Parathyroid adenoma (tissue), 2 donors: ENCODE results near the gene CCDC107.

Experiments used
- H2AFZ ChIP-seq: fragments of 300-600 bp; sonication (generic); one replicate; pipeline ENCODE4 v1.7.0; 2017; ENCODE audit warnings: antibody characterized with exemption, mild to moderate bottlenecking
- H3K27ac ChIP-seq: fragments of 300-600 bp; sonication (generic); one replicate; pipeline ENCODE4 v1.7.0; 2017
- H3K27me3 ChIP-seq: fragments of 300-600 bp; sonication (generic); one replicate; pipeline ENCODE4 v1.7.0; 2017; ENCODE audit warnings: low read length; ENCODE audit not compliant: control insufficient read depth, insufficient read depth
- H3K36me3 ChIP-seq: fragments of 300-600 bp; sonication (generic); one replicate; pipeline ENCODE4 v1.7.0; 2017; ENCODE audit warnings: low read length; ENCODE audit not compliant: control insufficient read depth, insufficient read depth
- H3K4me1 ChIP-seq: fragments of 300-600 bp; sonication (generic); one replicate; pipeline ENCODE4 v1.7.0; 2017; ENCODE audit warnings: control low read depth
- H3K4me2 ChIP-seq: fragments of 300-600 bp; sonication (generic); one replicate; pipeline ENCODE4 v1.7.0; 2017; ENCODE audit warnings: low read length
- H3K4me3 ChIP-seq: fragments of 300-600 bp; sonication (generic); one replicate; pipeline ENCODE4 v1.7.0; 2017; ENCODE audit warnings: low read depth, low read length
- H3K79me2 ChIP-seq: fragments of 300-600 bp; sonication (generic); one replicate; pipeline ENCODE4 v1.7.0; 2017; ENCODE audit warnings: control low read depth
- H3K9ac ChIP-seq: fragments of 300-600 bp; sonication (generic); one replicate; pipeline ENCODE4 v1.7.0; 2017; ENCODE audit warnings: mild to moderate bottlenecking
- H3K9me3 ChIP-seq: fragments of 300-600 bp; sonication (generic); one replicate; pipeline ENCODE4 v1.7.0; 2017; ENCODE audit warnings: low read length; ENCODE audit not compliant: control insufficient read depth
- TF ChIP-seq, protein P1 (sequence below): fragments of 300-600 bp; sonication (generic); IDR thresholded peaks from one replicate; pipeline ENCODE4 v1.7.0; 2017; ENCODE audit warnings: antibody characterized with exemption, mild to moderate bottlenecking
- donor health status: primary hyperparathyroidism.

The CCDC107 gene

GRCh38 chr9:35680331-35681105 is 22.4 kb downstream of the CCDC107 start:
- no peaks in the 10 kb centered on the region for H3K36me3 ChIP-seq
- H3K4me2 ChIP-seq = no peak overlapping the region
- H3K9me3 ChIP-seq = no peaks in the 10 kb centered on the region
- H3K79me2 ChIP-seq = no peaks in the 10 kb centered on the region
- no peak overlapping the region for H2AFZ ChIP-seq
- no peaks in the 10 kb centered on the region for H3K27me3 ChIP-seq
- no peaks in the 10 kb centered on the region for H3K4me1 ChIP-seq
- TF ChIP-seq, protein P1, sequence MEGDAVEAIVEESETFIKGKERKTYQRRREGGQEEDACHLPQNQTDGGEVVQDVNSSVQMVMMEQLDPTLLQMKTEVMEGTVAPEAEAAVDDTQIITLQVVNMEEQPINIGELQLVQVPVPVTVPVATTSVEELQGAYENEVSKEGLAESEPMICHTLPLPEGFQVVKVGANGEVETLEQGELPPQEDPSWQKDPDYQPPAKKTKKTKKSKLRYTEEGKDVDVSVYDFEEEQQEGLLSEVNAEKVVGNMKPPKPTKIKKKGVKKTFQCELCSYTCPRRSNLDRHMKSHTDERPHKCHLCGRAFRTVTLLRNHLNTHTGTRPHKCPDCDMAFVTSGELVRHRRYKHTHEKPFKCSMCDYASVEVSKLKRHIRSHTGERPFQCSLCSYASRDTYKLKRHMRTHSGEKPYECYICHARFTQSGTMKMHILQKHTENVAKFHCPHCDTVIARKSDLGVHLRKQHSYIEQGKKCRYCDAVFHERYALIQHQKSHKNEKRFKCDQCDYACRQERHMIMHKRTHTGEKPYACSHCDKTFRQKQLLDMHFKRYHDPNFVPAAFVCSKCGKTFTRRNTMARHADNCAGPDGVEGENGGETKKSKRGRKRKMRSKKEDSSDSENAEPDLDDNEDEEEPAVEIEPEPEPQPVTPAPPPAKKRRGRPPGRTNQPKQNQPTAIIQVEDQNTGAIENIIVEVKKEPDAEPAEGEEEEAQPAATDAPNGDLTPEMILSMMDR = no peak
- H3K9ac ChIP-seq = no peak overlapping the region
- no peak overlapping the region for H3K4me3 ChIP-seq
- no peak overlapping the region for H3K27ac ChIP-seq

GRCh38 chr9:35681341-35682002 is 23.4 kb downstream of the CCDC107 start:
- no peaks in the 10 kb centered on the region for H3K27me3 ChIP-seq
- peaks cover 2% of the 10 kb centered on the region for H3K4me1 ChIP-seq
- TF ChIP-seq, protein P1 = no peak
- no peaks in the 10 kb centered on the region for H3K9me3 ChIP-seq
- H3K79me2 ChIP-seq = no peaks in the 10 kb centered on the region
- no peak overlapping the region for H3K9ac ChIP-seq
- no peak overlapping the region for H3K4me2 ChIP-seq
- H2AFZ ChIP-seq = no peak overlapping the region
- H3K4me3 ChIP-seq = no peak overlapping the region
- H3K27ac ChIP-seq = no peak overlapping the region
- no peaks in the 10 kb centered on the region for H3K36me3 ChIP-seq

- no peaks in the 10 kb centered on the region for H3K79me2 ChIP-seq
- no peaks in the 10 kb centered on the region for H3K36me3 ChIP-seq
- no peak overlapping the region for H3K4me2 ChIP-seq
- H3K27ac ChIP-seq = no peak overlapping the region
- no peaks in the 10 kb centered on the region for H3K9me3 ChIP-seq
- H2AFZ ChIP-seq = no peak overlapping the region
- TF ChIP-seq, protein P1 = no peak
- no peak overlapping the region for H3K4me3 ChIP-seq
- H3K9ac ChIP-seq = no peak overlapping the region
- no peaks in the 10 kb centered on the region for H3K27me3 ChIP-seq
- H3K4me1 ChIP-seq = peaks cover 5% of the 10 kb centered on the region
These were observed 24.0 kb downstream of the CCDC107 start for GRCh38 chr9:35682051-35682450.

DNA sequence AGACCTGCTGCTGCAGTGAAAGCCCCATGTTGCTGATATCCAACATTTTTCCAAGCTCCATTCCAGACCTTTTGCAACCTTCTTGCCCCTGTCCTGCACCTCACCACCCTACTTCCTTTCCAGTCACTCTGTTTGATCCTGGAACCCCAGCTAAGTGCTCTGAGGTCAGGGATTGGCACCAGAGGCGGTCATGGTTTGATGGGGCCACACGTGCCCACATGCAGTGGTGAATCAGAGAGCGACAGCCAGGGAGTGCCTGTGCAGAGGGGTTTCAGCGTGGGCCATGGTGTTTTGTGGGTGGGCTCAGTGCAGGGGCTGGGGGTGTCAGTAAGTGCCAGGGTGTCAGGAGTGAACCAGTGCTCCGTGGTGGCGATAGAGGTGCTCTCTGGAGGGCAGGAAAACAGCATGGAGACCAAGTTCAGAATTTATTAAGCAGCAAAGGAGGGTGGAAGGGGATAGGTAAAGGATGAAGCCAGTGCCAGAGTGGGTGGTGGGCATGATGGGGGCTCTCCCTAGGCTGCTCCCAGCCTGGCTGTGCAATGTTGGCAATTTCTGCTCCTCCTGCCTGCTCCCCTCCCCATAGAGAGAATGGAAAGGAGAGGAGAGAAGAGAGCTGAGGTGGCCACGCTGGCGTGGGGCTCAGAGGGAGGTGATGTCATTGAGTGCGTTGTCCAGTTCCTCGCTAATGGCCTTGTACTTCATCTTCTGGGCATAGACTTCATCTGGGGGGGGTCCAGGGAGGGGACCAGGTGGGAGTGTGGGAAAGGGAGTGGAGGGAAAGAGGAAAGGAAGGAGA is 24.6 kb downstream of the CCDC107 start:
- H3K4me1 ChIP-seq = peaks cover 8% of the 10 kb centered on the region
- H3K36me3 ChIP-seq = no peaks in the 10 kb centered on the region
- H3K27me3 ChIP-seq = no peaks in the 10 kb centered on the region
- H3K9me3 ChIP-seq = no peaks in the 10 kb centered on the region
- H3K4me3 ChIP-seq = no peak overlapping the region
- no peak overlapping the region for H2AFZ ChIP-seq
- H3K4me2 ChIP-seq = no peak overlapping the region
- TF ChIP-seq, protein P1 = no peak
- no peak overlapping the region for H3K27ac ChIP-seq
- H3K9ac ChIP-seq = no peak overlapping the region
- H3K79me2 ChIP-seq = no peaks in the 10 kb centered on the region
